GM19455 (cell line): ENCODE data around the gene SRPK3.
"Not testable (repeated sequence)": the region's sequence is repeated elsewhere in the genome, so short reads cannot be mapped to it uniquely, and the experiment has no call there.

ENCODE experiments used
- ATAC-seq: cut with Tn5 transposase; IDR thresholded peaks from one replicate; pipeline ENCODE4 v1.9.1; 2021; ENCODE audit not compliant: unreplicated experiment

The SRPK3 gene

GRCh38 chrX:153780678-153781427, at the start of gene SRPK3:
TSS of gene SRPK3 (plus strand) at chrX:153781041. CDS start at chrX:153781087, 46 bp downstream.
- no peak for ATAC-seq

- ATAC-seq: no peak
These were observed 49.6 kb upstream of the SRPK3 start for GRCh38 chrX:153731117-153731844.

- ATAC-seq: no peak
These were observed 49.0 kb upstream of the SRPK3 start for GRCh38 chrX:153731845-153732215.

- ATAC-seq: no peak
These were observed 48.4 kb upstream of the SRPK3 start for GRCh38 chrX:153732401-153732800.

- ATAC-seq: no peak
These were observed 47.1 kb upstream of the SRPK3 start for GRCh38 chrX:153733651-153734240.

GRCh38 chrX:153734871-153735270, 46.0 kb upstream of the SRPK3 start:
- no peak for ATAC-seq

- ATAC-seq: no peak
These were observed 45.6 kb upstream of the SRPK3 start for GRCh38 chrX:153735274-153735673.

GRCh38 chrX:153736071-153736820, 44.6 kb upstream of the SRPK3 start:
- ATAC-seq: no peak

GRCh38 chrX:153736871-153737441, 43.9 kb upstream of the SRPK3 start:
- no peak for ATAC-seq

GRCh38 chrX:153738056-153738605, 42.7 kb upstream of the SRPK3 start:
- ATAC-seq: no peak

- ATAC-seq: no peak
These were observed 40.9 kb upstream of the SRPK3 start for GRCh38 chrX:153739754-153740486.

- ATAC-seq: no peak
These were observed 40.1 kb upstream of the SRPK3 start for GRCh38 chrX:153740631-153741222.

- no peak for ATAC-seq
These were observed 39.4 kb upstream of the SRPK3 start for GRCh38 chrX:153741446-153741845.

GRCh38 chrX:153742111-153742510, 38.7 kb upstream of the SRPK3 start:
- ATAC-seq: not testable (repeated sequence)

GRCh38 chrX:153742796-153743467, 37.9 kb upstream of the SRPK3 start:
- ATAC-seq: not testable (repeated sequence)

GRCh38 chrX:153743468-153744209, 37.2 kb upstream of the SRPK3 start:
- ATAC-seq: not testable (repeated sequence)

GRCh38 chrX:153744210-153745066, 36.4 kb upstream of the SRPK3 start:
- ATAC-seq: no peak
